Head of caudate nucleus (tissue), 42 donors: ENCODE results near the gene CYP4F8.
"Not testable (repeated sequence)": the region's sequence is repeated elsewhere in the genome, so short reads cannot be mapped to it uniquely, and the experiment has no call there.

Experiments
- DNase-seq, 42 donors: peaks; one replicate each; pipeline versions ENCODE4 v3.0.0 to v3.0.0-alpha.2; 2020 to 2021; ENCODE audit warnings: mixed read lengths in 7 of 42
- intact Hi-C: fragments of 100-400 bp; cut with DNase I; formaldehyde crosslinking; loops from one replicate; pipeline ENCODE4 v1.15.0; 2022

CYP4F8 gene, protein sequence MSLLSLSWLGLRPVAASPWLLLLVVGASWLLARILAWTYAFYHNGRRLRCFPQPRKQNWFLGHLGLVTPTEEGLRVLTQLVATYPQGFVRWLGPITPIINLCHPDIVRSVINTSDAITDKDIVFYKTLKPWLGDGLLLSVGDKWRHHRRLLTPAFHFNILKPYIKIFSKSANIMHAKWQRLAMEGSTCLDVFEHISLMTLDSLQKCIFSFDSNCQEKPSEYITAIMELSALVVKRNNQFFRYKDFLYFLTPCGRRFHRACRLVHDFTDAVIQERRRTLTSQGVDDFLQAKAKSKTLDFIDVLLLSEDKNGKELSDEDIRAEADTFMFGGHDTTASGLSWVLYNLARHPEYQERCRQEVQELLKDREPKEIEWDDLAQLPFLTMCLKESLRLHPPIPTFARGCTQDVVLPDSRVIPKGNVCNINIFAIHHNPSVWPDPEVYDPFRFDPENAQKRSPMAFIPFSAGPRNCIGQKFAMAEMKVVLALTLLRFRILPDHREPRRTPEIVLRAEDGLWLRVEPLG

DNA sequence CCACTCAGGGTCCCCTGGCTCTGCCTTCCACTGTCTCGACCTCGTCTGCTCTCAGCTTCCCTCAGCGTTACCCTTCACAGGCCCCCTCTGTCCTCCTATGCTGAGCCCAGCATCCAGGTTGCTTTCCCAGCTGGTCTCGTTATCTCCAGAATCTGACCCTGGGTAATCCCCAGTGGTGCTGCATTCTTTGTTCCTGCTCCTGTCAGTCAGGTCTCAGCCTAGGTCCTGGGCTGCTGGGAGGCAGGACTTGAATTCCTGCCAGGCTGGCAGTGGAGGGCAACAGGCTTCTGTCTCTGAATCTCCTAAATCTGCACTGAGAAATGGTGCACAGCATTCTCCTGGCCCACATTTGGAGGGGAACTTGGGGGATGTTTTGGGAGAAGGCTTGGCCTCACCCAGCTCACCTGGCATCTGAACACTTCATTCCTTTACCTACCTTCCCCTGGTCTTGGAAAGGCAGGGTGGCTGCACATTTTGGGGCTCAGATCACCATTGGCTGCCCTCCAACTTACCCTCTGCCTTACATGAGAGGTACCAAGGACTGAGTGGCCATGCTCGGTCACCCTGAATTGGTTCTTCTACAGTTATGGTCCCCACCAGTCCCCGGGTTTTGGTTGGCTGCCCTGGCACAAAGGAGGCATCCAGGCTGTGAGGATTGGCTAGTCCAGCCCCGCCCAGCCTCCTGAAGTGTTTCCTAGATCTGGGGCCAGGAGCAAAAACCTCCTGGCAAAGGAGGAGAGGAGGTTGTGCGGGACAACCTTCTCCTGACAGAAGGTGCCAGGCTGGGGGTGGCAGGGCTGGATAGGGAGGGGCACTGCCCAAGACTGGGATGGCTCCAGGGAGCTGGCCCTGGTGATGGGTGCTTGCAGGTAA lies at the start of gene CYP4F8:
TSS of gene CYP4F8 (plus strand) at position 712 of the 873 bp plus-strand sequence. CDS start 399 bp downstream, outside the sequence.
- intact Hi-C loops = no loop called here

DNA sequence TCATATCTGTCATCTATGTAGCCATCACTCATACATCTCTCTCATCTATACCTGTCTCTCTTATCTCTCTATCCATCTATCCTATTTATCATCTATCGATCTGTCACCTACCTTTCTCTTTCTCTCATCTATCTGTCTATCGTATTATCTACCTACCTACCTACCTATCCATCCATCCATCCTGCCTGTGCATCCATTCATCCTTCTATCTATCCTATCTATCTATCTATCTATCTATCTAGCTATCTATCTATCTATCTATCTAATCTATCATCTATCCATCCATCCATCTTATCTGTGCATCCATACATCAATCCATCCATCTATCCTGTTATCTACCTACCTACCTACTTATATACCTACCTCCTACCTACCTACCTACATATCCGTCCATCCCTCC lies 44.6 kb upstream of the CYP4F8 start:
- intact Hi-C loops = no loop called here
- no peak for DNase-seq

More for the DNA sequence above, at the start of gene CYP4F8:
- DNase-seq = peak in 1 of 42 donors; percentile 26

DNA sequence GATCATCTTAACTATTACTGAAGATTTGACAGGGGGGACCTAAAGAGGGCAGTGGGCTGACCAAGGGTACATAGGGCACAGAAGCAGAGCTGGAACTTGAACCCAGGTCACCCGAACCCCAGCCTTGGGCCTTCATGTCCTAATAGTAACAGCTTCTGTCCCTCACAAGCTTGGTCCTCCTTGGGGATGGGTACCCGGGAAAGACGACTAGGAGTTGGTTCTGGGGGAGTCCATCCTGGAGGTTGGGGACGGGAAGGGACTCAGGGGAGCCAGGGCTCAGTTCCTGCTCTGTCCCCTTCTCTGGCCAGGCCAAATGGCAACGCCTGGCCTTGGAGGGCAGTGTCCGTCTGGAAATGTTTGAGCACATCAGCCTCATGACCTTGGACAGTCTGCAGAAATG lies 39.6 kb upstream of the CYP4F8 start:
- DNase-seq = no peak
- intact Hi-C loops = no loop called here

DNA sequence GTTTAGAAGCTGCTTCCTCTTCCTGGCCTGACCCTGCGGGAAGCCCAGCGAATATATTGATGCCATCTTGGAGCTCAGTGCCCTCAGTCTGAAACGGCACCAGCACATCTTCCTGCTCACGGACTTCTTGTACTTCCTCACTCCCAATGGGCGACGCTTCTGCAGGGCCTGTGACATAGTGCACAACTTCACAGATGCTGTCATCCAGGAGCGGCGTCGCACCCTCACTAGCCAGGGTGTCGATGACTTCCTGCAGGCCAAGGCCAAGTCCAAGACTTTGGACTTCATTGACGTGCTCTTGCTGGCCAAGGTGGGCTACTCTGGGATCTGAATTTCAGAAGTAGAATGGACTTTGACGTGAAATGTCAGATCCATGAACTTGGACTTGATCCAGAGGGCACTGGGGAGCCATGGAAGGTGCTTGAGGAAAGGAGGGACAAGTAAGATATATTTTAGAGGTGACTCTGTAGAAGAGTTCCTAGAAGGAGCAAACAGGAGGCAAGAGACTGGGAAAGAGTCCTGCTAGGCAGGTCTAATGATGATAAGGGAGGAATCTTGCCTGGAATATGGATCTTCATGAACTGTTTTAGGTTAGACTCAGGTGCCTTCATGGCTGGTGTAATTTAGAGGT lies 38.4 kb upstream of the CYP4F8 start:
- intact Hi-C loops = no loop called here
- DNase-seq = no peak

DNA sequence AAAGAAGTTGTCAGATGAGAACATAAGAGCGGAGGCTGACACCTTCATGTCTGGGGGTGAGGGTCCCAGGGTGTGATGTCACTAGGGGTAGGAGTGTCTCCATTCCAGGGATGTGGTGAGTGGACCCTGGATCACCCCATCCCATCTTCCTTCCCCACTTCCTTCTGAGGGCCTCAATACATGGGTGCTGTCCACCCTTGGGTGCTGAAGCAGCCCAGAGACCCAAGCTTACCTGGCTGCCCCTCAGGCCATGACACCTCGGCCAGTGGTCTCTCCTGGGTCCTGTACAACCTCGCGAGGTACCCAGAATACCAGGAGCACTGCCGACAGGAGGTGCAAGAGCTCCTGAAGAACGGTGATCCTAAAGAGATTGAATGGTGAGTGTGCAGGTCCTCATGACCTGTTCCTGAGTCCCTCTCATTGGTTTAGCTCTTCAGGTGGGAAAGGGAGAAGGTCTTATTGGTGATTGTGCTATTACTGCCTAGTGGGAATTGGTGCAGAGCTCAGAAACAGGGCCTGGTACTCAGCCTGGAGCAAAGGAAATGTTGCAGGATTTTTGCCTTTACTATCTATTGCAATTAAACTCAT lies 37.7 kb upstream of the CYP4F8 start:
- intact Hi-C loops = no loop called here
- DNase-seq = peak in 1 of 42 donors; percentile 20

DNA sequence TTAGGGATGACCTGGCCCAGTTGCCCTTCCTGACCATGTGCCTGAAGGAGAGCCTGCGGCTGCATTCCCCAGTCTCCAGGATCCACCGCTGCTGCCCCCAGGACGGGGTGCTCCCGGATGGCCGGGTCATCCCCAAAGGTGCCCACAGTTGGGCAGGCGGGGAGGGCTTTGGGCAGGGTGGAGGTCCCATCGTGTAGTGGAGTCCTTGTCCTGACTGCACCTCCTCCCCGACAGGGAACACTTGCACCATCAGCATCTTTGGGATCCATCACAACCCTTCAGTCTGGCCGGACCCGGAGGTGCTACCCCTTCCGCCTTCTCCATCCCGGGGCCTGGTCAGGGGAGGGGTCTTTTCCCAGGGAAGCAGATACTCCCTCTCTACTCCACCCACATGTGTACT lies 31.7 kb upstream of the CYP4F8 start:
- intact Hi-C loops = no loop called here
- peak in 2 of 42 donors; percentile 3 to 31 for DNase-seq

DNA sequence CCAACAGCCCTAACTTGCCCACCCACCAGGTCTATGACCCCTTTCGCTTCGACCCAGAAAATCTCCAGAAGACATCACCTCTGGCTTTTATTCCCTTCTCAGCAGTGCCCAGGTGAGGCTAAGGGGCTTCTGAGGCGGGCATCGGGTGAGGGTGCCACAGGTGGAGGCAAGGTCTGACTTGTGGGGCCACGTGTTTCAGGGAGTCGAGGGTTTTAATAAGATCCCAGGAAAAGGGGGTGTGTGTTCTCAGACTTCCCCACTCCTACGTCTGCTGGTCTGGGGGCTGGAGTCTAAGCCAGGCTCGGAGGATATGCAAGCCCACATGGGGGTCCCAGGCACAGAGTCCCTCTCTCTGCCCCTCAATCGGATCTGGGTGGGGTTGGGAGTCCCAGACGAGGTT lies 30.9 kb upstream of the CYP4F8 start:
- DNase-seq = peak in 1 of 42 donors; percentile 3
- intact Hi-C loops = no loop called here

DNA sequence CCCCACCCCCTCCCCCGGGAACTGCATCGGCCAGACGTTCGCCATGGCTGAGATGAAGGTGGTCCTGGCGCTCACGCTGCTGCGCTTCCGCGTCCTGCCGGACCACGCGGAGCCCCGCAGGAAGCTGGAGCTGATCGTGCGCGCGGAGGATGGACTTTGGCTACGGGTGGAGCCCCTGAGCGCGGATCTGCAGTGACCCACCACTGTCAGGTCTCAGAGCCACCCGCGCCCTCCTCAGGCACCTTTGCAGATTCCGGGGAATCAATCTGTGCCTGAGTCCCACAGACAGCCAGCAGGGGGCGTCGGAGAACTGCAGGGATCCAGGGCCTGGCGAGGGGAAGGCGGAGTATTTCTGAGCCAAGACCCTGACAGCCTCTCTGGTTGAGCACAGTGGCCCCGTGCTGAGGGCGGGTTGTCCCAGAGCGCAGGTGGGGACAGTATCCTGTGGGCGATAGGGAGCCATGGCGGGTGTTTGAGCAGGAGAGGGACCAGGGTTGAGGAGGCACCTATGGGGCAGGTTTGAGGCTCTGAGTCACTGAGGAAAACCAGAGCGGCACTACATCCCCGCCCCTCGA lies 30.4 kb upstream of the CYP4F8 start:
- DNase-seq = peak; percentile 65 to 91 (median 82)
- intact Hi-C loops = no loop called here

DNA sequence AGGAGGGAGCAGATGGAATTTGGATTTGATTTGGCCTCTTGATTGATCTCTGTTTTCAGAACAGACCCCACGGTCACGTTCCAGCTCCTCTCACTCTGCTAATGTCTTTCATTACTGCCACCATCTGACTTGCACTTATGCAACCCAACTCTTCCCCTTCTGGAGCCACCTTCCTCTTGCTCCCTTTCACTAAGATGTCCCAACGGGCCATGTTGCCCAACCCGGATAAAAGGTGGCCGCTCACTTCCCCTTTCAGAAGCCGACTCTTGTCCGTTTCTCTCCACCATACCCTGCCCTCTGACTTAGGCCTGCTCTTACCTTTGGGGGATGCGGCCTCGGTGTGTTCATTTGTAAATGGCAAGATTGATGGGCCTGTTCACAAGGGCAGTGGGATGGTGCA lies 27.4 kb upstream of the CYP4F8 start:
- intact Hi-C loops = no loop called here
- peak in 18 of 42 donors; percentile 1 to 61 (median 20) for DNase-seq

DNA sequence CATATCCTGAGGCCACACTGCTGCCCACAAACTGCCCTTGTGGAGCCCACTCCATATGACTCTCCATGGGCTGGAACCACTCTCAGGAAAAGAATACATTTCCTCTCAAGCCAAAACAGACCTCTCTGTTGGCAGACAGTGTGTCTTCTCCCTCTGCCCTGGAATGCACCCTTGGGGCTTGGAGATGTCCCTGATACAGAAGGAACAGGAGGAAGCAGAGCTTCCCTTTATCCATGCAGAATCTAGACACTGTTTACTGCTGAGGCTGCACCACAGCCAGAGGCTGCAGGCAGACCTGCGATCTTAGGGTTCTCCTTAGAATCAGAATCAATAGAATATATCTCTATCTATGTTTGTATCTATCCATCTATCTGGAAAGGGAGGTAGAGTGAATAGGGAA lies 26.8 kb upstream of the CYP4F8 start:
- intact Hi-C loops = no loop called here
- DNase-seq = peak in 1 of 42 donors; percentile 29

DNA sequence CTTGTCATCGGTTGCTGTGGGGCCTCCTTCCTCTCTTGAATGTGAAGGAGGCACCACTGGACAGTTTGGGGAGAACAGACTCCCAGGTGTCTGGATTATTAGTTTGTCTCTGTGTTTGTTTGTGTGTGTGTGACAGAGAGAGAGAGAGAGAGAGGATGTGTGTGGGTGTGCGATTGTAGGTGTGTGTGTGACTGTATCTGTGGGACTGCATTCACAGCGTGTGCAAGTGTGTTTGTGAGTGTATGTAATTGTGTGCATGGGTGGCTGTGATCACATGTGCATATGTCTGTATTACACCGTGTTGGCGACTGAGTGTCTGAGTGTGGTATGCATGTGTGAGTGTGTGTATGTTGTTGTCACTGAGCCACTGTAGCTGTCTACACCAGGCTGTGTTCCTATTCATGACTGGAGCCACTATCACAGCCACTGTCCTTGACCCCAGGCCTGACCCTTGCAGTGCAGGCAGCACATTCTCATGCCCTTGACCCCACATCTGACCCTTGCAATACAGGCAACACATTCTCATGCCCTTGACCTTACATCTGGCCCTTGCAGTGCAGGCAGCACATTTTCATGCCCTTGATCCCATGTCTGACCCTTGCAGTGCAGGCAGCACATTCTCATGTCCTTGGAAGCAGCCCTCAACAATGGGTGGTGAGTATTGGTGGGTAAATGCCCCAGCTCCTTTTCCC lies 25.1 kb upstream of the CYP4F8 start:
- intact Hi-C loops = no loop called here
- no peak for DNase-seq

DNA sequence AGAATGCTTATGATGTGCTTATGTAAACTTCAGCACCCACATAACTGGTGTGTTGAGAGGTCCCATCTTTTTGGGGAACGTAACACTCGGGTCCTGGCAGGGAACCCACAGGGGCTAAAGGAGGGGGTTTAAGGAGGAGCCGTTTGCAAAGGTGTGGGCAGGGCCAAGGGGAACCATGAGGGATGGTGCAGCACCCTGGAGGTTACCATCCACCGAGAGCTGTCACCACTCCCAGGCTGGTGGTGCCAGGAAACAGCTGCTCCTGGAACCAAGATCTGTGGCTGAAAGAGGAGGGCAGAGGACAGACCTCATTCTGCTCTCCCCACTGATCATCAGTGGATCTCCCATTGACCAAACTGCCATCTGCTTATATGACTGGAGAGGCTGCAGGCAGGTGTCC lies 23.2 kb upstream of the CYP4F8 start:
- intact Hi-C loops = no loop called here
- DNase-seq = no peak

DNA sequence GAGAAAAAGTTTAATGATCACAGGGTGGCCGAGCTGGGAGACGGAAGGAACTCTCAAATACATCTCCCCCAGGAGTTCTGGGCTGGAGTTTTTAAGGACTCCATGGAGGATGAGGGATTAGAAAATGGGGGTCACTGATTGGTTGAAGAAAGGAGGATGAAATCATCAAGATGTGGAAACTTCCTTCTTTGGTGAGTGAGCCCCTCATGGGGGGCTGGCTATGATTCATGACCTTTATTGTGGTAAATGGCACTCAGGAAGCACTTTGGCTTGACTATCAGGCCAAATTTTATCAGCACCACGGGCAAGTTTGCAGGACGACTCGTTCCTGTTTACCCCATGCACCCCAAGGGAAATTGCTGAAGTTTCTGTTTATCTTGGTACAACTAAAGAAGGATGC lies 22.5 kb upstream of the CYP4F8 start:
- intact Hi-C loops = not testable (repeated sequence)

DNA sequence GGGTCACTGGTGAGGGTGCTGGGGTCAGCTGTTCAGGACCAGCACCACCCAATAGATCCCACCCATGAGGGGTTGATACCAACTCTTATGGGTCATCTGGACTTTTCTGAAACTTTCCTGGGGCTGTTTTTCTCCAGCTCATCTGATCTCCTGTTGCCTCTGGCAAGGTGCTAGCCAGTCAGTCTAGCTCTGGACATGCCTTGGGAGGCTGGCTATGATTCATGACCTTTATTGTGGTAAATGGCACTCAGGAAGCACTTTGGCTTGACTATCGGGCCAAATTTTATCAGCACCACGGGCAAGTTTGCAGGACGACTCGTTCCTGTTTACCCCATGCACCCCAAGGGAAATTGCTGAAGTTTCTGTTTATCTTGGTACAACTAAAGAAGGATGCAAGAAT lies 21.3 kb upstream of the CYP4F8 start:
- intact Hi-C loops, DNase-seq: not testable (repeated sequence)

More for the DNA sequence above, 22.5 kb upstream of the CYP4F8 start:
- not testable (repeated sequence) for DNase-seq

DNA sequence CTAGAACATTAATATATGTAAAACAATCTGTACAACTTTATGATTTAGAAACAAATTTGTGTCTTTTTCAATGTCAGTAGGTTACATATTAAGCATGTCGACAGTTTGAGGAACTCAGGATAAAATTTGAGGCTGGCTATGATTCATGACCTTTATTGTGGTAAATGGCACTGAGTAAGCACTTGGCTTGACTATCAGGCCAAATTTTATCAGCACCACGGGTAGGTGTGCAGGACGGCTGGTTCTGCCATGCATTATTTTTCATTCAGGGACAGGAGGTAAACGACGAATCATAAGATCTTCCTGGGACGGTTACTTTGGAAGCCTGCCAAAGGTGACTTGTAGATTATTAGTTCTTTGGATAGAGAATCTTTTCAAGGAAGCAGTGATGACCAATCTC lies 19.9 kb upstream of the CYP4F8 start:
- intact Hi-C loops = no loop called here
- peak in 1 of 42 donors; percentile 12 for DNase-seq

DNA sequence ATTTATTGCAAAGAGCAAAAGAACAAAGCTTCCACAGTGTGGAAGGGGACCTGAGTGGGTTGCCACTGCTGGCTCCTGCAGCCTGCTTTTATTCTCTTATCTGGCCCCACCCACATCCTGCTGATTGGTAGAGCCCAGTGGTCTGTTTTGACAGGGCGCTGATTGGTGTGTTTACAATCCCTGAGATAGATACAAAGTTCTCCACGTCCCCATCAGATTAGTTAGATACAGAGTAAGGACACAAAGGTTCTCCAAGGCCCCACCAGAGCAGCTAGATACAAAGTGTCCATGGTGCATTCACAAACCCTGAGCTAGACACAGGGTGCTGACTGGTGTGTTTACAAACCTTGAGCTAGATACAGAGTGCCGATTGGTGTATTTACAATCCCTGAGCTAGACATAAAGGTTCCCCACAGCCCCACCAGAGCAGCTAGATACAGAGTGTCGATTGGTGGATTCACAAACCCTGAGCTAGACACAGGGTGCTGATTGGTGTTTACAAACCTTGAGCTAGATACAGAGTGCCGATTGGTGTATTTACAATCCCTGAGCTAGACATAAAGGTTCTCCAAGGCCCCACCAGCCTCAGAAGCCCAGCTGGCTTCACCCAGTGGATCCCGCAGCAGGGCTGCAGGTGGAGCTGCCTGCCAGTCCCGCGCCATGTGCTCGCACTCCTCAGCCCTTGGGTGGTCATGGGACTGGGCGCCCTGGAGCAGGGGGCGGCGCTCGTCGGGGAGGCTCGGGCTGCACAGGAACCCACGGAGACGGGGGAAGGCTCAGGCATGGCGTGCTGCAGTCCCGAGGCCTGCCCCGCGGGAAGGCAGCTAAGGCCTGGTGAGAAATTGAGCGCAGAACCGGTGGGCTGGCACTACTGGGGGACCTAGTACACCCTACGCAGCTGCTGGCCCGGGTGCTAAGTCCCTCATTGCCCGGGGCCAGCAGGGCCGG lies 6.8 kb upstream of the CYP4F8 start:
- intact Hi-C loops = not testable (repeated sequence)
- peak in 1 of 42 donors; percentile 1 for DNase-seq

DNA sequence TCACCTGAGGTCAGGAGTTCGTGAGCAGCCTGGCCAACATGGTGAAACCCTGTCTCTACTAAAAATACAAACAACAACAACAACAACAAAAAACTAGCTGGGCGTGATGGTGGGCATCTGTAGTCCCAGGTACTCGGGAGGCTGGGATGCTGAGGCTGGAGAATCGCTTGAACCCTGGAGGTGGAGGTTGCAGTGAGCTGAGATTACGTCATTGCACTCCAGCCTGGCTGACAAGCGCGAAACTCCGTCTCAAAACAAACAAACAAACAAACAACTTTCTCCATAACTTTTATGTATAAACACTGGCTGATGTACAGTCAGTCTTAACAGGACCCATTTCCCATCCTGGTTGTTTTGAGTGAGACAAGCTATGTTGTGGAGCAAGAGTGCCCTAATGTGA lies 5.8 kb upstream of the CYP4F8 start:
- intact Hi-C loops = no loop called here
- peak in 1 of 42 donors; percentile 3 for DNase-seq
